Measurements from ENCODE around the gene FYN.
"Not testable (repeated sequence)": the region's sequence is repeated elsewhere in the genome, so short reads cannot be mapped to it uniquely, and the experiment has no call there.

The FYN gene

GRCh38 chr6:111786151-111786550 lies 87.1 kb downstream of the FYN start:
- DNase-seq: not testable (repeated sequence)

DNA sequence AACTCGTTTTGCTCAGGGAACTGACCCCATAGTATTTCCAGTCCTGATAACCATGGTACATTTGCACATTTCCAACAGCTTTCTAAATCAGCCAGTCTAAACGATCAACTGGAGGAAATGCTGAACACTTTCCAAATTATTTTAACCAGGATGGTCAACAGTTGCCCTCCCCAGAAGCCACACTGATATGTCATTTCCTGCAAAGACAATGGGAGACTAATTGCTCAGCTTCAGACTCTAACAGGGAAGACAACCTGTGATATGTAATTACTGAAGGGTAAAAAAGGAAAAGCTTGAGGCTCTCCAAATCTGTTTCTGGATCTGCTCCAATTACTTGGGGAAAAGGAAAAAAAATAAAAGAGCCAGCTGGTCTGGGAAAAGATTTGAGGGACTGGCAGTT lies 88.8 kb downstream of the FYN start:
- no peak for DNase-seq

DNA sequence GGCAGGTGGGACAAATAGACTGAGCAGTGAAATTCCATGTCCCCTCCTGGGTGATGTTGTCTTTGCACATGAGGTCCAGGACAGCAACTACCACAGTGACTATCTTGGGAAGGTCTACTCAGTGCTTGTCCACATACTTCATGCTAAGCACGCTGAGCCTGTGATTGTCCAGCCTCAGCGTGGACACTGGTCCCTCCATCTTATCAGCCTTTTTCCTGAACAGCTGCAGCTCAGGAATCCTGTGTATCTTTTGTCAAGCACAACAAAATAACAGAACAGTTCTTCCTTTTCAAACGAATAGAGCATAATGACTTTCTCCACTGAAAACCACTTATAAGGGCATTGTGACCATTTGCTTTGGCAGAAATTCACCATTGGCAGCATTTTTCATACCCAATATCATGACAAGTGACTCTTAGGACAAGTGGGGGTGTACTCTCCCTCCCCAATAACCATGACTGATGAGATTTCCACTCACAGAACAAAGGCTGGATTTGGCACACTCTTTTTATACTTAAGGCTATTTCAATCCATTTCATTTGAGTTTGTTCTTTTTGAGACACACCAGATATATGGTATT lies 90.3 kb downstream of the FYN start:
- DNase-seq: no peak

DNA sequence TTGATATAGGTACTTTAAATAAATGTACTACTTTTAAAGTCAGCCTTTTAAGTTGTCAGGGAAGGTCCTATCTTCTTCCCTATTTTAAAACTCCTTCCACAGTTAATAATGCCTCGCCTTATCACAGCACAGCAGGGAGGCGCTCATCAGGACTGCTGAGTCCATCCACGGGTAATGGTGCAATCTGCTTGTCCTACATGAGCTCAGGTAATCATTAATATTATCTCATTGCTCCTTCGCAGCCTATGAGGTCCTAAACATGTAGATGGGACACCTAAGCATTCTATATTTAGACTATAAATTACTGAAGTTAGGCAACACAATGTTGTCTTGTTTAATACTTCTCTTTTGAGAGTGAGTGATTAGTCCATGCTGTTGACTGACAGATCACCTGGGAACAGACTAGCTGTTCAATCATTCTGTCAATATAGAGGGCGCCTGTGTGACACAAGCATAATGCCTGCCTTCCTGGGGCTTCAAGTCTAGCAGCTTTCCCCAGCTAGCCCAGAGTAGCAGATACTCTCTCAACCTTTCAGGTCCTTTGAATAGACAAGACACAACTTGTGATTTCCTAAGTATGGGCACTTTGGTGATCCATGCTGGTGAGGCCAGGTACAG lies 91.0 kb downstream of the FYN start:
- DNase-seq: no peak

- no peak for DNase-seq
These were observed 92.1 kb downstream of the FYN start for GRCh38 chr6:111781041-111781708.

GRCh38 chr6:111780393-111780792 lies 92.9 kb downstream of the FYN start:
- no peak for DNase-seq

GRCh38 chr6:111779660-111780059 lies 93.6 kb downstream of the FYN start:
- DNase-seq: no peak

DNA sequence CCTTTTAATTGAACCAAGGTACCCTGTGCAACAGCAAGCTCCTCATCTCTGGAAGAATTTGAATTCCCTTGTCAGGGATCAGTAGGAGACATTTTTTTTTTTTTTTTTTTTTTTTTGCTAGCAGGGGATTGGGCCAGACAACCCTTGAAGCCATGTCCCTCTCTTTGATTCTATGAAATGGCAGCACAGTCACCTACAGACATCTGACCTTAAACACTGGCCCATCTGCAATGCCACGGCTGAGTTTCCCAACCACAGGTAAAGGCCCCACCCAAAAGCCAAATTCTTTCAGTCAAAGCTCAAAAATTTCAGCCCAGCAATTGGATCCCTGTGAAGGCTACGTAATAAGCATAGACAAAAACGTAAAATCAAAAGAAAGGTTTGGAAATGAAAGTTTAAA lies 94.2 kb downstream of the FYN start:
- DNase-seq: no peak

GRCh38 chr6:111777357-111777756 lies 95.9 kb downstream of the FYN start:
- DNase-seq: no peak

GRCh38 chr6:111776236-111777221 lies 96.7 kb downstream of the FYN start:
- DNase-seq: no peak

- no peak for DNase-seq
These were observed 97.9 kb downstream of the FYN start for GRCh38 chr6:111775145-111775922.

DNA sequence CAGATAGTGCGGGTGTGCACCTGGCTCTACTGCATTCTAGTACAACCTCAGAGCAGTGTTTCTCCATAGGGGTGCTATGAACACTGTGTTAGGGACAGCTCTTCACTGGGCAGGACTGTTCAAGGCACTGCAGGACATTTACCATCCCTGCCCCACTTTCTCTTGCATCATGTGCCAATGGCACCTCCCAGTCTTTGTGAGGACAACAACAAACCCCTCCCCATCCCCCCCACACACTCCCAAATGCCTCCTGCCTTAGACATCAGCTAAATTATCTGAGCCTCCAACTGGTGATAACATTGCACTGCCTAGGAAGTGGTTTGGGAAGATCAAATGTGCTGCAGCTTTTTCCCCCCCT lies 98.9 kb downstream of the FYN start:
- no peak for DNase-seq

DNA sequence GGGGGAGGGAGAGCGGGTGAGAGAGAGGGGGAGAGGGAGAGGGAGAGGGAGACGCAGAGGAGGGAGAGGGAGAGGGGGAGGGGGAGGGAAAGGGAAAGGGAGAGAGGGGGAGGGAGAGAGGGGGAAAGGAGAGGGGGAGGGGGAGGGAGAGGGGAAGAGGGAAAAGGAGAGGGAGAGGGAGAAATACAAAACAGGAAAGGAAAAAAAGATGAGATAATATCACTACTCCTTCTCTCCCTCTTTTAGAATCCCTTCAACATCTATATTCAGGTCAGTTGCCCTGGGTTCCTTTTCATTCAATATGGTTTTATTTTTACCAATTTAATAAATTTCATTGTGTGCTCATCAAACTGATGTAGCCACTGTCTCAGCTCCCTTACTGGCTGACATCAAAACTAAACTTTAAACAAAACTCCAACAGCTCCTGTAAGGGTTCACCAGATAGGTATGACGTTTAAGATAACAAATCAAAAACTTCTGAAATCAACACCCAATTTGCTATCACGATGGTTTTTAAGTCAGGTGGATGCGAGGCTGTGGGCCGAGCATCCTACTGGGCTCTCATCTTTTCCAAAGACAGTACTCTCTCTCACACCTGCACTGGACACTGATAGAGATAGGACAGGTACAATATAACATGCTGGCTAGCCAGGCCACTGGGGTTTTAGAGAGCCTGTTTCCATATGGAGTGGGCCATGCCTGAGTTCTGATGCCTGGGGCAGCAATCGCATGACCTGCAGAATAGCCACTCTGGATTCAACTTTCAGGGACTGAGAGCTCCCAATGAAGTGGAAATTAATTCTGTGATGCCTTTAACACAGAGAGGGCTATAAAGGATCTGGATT lies 99.5 kb downstream of the FYN start:
- DNase-seq: no peak

- DNase-seq: no peak
These were observed 100.9 kb downstream of the FYN start for GRCh38 chr6:111772381-111772780.

GRCh38 chr6:111771629-111772028 lies 101.6 kb downstream of the FYN start:
- no peak for DNase-seq

GRCh38 chr6:111771094-111771432 lies 102.2 kb downstream of the FYN start:
- DNase-seq: no peak

GRCh38 chr6:111770263-111771093 lies 102.8 kb downstream of the FYN start:
- DNase-seq: no peak

- DNase-seq: no peak
These were observed 103.7 kb downstream of the FYN start for GRCh38 chr6:111769365-111770152.

DNA sequence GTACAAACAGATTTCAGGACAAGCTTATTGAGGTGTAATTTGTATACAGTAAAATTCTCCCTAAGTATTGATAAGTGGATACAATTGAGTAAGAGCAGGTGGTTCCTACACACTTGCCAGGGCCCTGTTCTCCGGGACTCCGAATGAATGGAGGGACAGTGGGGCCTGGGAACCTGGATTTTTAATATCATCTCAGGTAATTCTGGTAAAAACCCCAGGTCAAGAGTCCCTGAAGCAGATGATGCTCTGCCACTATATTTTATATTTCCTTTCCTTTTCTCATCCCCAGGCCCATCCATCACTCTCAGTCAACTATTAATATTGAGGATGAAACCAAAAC lies 104.9 kb downstream of the FYN start:
- DNase-seq: no peak

DNA sequence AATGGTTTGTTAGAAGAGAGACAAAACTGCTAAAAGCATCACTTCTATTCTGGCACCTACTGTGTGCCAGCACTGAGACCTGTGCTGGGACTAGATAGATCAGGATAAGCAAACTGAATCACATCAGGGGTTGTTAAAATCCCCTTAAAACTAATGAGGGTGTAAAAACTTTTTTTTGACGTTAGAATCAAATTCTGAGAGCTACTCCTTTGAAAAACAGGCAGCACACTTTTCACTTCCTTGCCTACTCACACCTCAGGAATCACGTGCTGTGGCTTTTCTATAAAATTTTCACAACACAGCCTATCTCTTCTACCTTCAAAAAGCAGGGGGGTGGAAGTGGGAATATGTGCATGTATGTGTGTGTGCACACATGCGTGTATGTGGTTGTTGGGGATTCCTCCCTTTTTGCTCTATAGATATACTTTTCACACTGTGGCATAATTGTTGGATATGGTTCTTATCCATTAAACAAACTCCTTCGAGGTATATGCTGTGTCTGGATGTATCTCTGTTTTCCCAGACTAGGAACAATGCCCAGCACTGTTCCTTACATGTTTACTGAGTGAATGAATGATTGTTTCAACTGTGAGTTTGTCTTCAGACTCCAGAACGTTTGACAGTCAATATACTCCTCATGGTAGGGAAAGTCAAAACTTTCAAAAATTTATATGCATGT lies 105.4 kb downstream of the FYN start:
- DNase-seq: no peak
